Thoracic aorta (tissue), 2 donors: ENCODE measurements around the gene NWD2. TPM values are rescaled to one million over a fixed set of nuclear protein-coding genes. Genes with fewer than 3 reads are reported as not detected.

Experiments
- ATAC-seq: fragments of 150-250 bp; one replicate; pipeline ENCODE4 v1.8.0; 2017; ENCODE audit warnings: low read depth; ENCODE audit not compliant: insufficient number of reproducible peaks, low FRiP score
- DNase-seq: peaks from one replicate; pipeline ENCODE4 v3.0.0-alpha.2; 2020; ENCODE audit warnings: low spot score
- H3K27ac ChIP-seq, 2 donors: fragments of 200-600 bp; sonication (generic); 1 replicate in 1 of 2; 2 replicates in 1 of 2; pipeline ENCODE4 v1.5.1; 2016; ENCODE audit warnings: mild to moderate bottlenecking in 2 of 2, moderate library complexity in 2 of 2
- H3K27me3 ChIP-seq: fragments of 200-600 bp; sonication (generic); replicated peaks from 2 replicates; pipeline ENCODE4 v1.6.0; 2016; ENCODE audit warnings: mild to moderate bottlenecking; ENCODE audit not compliant: insufficient read depth
- H3K36me3 ChIP-seq: fragments of 200-600 bp; sonication (generic); one replicate; pipeline ENCODE4 v1.5.1; 2016
- H3K4me1 ChIP-seq, 2 donors: fragments of 200-600 bp; sonication (generic); 1 replicate in 1 of 2; 2 replicates in 1 of 2; pipeline versions ENCODE4 v1.5.1 to v1.6.0; 2016; ENCODE audit warnings: low read depth in 2 of 2, mild to moderate bottlenecking in 1 of 2; ENCODE audit not compliant: control insufficient read depth in 1 of 2
- H3K4me3 ChIP-seq: fragments of 200-600 bp; sonication (generic); 2 replicates; pipeline ENCODE4 v1.5.1; 2016; ENCODE audit warnings: mild to moderate bottlenecking
- H3K9me3 ChIP-seq: fragments of 200-600 bp; sonication (generic); 2 replicates; pipeline ENCODE4 v1.5.1; 2016
- total RNA-seq, 2 donors: library from RNA; depleted of rRNA; stranded (reverse); fragments of >200 nt; gene quantifications; one replicate each; pipeline versions ENCODE4 v1.1.0 to v1.2.3, GENCODE V29; 2016
- TF ChIP-seq, protein P1 (sequence below): fragments of 200-600 bp; sonication (generic); IDR thresholded peaks from one replicate; pipeline ENCODE4 v1.5.1; 2019; ENCODE audit warnings: antibody characterized with exemption

Gene NWD2
- total RNA-seq, 2 donors from 2014 or later = not detected

- no peak overlapping the region for H3K4me3 ChIP-seq
- DNase-seq = no peak
- H3K27ac ChIP-seq = no peak overlapping the region
- no peaks in the 10 kb centered on the region for H3K36me3 ChIP-seq
- H3K9me3 ChIP-seq = no peaks in the 10 kb centered on the region
- H3K4me1 ChIP-seq = no peaks in the 10 kb centered on the region
- ATAC-seq = no peak
- H3K27me3 ChIP-seq = no peaks in the 10 kb centered on the region
- TF ChIP-seq, protein P1, sequence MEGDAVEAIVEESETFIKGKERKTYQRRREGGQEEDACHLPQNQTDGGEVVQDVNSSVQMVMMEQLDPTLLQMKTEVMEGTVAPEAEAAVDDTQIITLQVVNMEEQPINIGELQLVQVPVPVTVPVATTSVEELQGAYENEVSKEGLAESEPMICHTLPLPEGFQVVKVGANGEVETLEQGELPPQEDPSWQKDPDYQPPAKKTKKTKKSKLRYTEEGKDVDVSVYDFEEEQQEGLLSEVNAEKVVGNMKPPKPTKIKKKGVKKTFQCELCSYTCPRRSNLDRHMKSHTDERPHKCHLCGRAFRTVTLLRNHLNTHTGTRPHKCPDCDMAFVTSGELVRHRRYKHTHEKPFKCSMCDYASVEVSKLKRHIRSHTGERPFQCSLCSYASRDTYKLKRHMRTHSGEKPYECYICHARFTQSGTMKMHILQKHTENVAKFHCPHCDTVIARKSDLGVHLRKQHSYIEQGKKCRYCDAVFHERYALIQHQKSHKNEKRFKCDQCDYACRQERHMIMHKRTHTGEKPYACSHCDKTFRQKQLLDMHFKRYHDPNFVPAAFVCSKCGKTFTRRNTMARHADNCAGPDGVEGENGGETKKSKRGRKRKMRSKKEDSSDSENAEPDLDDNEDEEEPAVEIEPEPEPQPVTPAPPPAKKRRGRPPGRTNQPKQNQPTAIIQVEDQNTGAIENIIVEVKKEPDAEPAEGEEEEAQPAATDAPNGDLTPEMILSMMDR = no peak
Measured at GRCh38 chr4:37246891-37247290, 2.3 kb downstream of the NWD2 start.

DNA sequence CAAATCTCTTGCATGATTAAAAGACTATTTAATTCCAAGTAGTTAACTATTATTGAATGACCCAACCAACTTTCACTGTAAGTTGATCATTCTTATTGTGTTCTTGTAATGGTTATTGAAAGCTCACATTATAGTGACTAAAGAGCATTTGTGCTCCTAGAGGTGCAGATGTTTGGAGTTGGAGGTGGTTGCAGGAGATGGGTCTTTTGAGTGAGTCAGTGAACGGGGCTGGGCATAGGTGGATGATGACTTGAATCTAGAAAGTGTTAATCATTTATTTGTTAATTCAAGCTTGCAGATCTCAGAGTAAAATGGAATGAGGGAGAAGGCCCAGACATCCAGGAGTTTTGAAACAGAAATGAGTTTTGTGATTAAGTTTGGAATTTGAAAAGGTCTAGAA is 13.7 kb downstream of the NWD2 start:
- TF ChIP-seq, protein P1 = no peak
- Histone ChIP-seq H3K27me3 (no peaks in the 10 kb centered on the region), H3K27ac (no peak overlapping the region), H3K9me3 (no peaks in the 10 kb centered on the region), H3K4me1 (no peaks in the 10 kb centered on the region), H3K36me3 (no peaks in the 10 kb centered on the region), H3K4me3 (no peak overlapping the region)
- no peak for ATAC-seq
- DNase-seq = no peak

- Histone ChIP-seq H3K9me3 (no peaks in the 10 kb centered on the region), H3K4me1 (no peaks in the 10 kb centered on the region), H3K4me3 (no peak overlapping the region), H3K36me3 (no peaks in the 10 kb centered on the region), H3K27me3 (no peaks in the 10 kb centered on the region), H3K27ac (no peak overlapping the region)
- TF ChIP-seq, protein P1 = no peak
- no peak for ATAC-seq
- DNase-seq = no peak
Measured at GRCh38 chr4:37268319-37268718, 23.8 kb downstream of the NWD2 start.

- TF ChIP-seq, protein P1 = no peak
- no peak for ATAC-seq
- DNase-seq = no peak
- H3K4me3 ChIP-seq = no peak overlapping the region
- no peaks in the 10 kb centered on the region for H3K9me3 ChIP-seq
- no peaks in the 10 kb centered on the region for H3K36me3 ChIP-seq
- H3K27ac ChIP-seq = no peak overlapping the region
- H3K4me1 ChIP-seq = no peaks in the 10 kb centered on the region
- H3K27me3 ChIP-seq = no peaks in the 10 kb centered on the region
Measured at GRCh38 chr4:37279121-37279520, 34.6 kb downstream of the NWD2 start.

GRCh38 chr4:37279894-37280592 is 35.5 kb downstream of the NWD2 start:
- no peaks in the 10 kb centered on the region for H3K9me3 ChIP-seq
- H3K36me3 ChIP-seq = no peaks in the 10 kb centered on the region
- H3K27ac ChIP-seq = no peak overlapping the region
- DNase-seq (no peak), ATAC-seq (no peak)
- H3K27me3 ChIP-seq = no peaks in the 10 kb centered on the region
- TF ChIP-seq, protein P1 = no peak
- no peaks in the 10 kb centered on the region for H3K4me1 ChIP-seq
- H3K4me3 ChIP-seq = no peak overlapping the region
